Left ventricle myocardium superior (tissue), 1 donor: ENCODE data around the gene REG3G. TPM values are rescaled to one million over a fixed set of nuclear protein-coding genes. Genes with fewer than 3 reads are reported as not detected.

Experiments used
- ATAC-seq: fragments of 200-7000 bp; cut with Tn5 transposase; one replicate; pipeline ENCODE4 v1.9.1; 2020; ENCODE audit warnings: mild to moderate bottlenecking, moderate library complexity
- DNase-seq: peaks from one replicate; pipeline ENCODE4 v3.0.0-alpha.2; 2020
- intact Hi-C: fragments of 100-400 bp; cut with micrococcal nuclease; formaldehyde crosslinking; loops from one replicate; pipeline ENCODE4 v1.11.0; 2022
- long read RNA-seq: library from polyadenylated mRNA; unstranded; transcript quantifications from one replicate; pipeline ENCODE4 v2.0.0, GENCODE V29; 2021
- total RNA-seq: library from RNA; stranded (reverse); fragmentation: NEBNext Ultra II Directional; extraction: Animal tissue kit (Norgen Biotek cat#: 25700); gene quantifications from one replicate; pipeline ENCODE4 v1.2.1, GENCODE V29; 2021
- donor health status: DM: no; HTN: yes; CAD: no; lungs with severe emphysema.

REG3G gene
- not detected for total RNA-seq
- long read RNA-seq, result 0 reads

DNA sequence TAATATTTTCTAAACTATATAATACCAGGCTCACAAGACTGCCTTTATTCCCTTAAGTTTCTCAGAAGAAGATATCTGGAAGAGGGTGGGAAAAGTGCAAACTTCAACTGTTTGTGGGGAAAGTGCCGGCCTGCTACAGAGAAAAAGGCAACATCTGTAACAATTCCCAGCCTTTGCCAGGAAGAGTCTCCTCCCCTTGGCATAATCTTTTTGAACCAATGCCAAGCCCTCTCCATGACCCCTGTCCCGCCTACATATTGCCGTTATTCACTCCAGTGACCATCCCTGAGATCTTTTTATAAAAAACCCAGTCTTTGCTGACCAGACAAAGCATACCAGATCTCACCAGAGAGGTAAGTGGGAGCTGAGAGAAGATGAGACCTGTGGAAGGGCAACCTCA, at the start of gene REG3G:
TSS of gene REG3G (plus strand) at position 282 of the 400 bp plus-strand sequence. CDS start 392 bp downstream, outside the sequence.
- no peak for ATAC-seq
- intact Hi-C loops, result no loop called here
- DNase-seq, result no peak

DNA sequence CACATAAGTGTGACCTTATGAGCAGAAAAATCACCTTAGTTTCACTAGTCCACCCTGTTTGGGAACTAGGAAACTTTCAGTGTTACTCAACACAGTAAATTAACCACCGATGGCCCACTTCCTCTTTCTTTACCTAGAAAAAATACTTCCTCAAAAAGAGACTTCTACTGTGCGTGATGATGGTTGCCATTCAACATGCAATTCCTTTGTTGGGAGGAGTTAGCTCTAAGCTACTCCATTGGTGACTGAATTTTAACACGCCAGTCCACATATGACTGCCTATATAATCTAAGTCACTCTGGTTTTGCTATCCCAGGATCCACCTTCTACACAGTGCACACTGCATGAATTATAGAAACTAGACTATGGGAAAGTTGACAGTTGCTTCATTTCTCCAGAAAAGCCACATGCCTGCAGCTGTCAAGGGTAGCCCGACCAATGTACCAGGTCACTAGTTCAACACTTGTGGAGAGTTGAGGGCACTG, 47.8 kb upstream of the REG3G start:
- intact Hi-C loops, result no loop called here
- ATAC-seq (no peak), DNase-seq (no peak)

DNA sequence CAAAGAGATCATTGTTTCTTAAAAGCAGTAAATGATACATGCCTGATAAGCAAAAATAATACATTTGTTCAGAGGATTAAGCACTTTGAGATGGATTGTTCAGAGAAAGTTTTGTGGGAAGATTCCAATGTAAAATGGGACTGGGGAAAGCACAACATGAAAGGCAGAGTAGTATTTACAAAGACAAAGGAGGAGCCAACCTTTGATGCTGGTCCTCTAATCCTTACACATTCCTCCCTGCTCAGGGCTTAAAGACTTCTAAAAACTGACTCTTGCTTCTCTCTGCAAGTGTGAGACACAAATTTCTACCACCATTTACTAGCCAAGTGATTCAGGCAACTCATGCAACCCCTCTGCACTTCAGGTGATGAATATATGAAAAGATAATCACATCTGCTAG, 47.2 kb upstream of the REG3G start:
- ATAC-seq, result no peak
- DNase-seq, result no peak
- intact Hi-C loops, result no loop called here

DNA sequence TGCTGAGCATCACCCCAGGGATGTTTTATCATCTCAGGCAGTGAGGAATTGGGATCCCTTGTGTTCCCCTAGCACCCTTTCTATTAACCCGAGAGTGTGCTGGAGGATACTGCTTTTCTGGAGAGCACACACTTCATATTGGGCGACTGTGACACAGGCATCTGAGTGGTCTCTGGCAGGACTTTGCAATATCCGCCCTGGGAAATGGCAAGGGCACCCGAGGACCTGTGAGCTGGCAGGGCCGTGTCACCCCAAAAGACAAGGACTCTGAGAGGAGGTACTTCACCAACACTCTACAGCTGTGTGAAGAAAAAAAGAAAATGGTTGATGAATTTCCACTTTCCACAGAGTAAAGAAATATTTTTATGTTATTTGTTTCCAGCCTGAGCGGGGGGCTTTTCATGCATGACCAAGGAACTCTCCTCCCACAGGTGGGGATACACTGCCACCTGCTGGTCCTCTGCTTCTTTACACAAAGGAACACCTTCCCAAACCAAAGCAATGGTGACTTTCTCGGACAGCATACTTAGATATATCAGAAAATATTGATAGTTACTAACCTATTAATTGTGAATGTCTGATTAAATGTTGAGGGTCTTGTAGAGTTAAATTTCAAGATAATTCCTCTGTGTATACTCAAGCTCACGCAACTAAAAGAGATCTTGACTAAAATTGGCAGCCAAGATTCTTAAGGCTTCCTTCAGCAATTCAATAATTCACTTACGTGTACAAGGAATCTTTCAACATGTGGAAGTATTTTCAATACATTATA, 45.9 kb upstream of the REG3G start:
- intact Hi-C loops, result no loop called here

DNA sequence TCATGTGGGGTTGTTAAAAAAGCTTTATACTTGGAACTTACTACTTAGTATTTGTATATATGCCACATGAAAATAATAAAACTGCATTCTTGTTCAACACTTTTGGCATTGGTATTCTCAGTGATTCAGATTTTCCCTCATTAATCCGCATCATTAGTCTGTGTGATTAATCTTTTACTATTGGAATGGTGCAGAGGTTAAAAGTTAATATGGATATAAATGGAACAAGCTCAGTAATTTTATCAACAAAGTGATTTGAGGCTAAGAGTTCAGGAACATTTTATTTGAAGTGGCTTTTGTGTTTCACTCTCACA, 45.4 kb upstream of the REG3G start:
- ATAC-seq (no peak), DNase-seq (no peak)
- intact Hi-C loops, result no loop called here

More for the DNA sequence above, 45.9 kb upstream of the REG3G start:
- ATAC-seq (no peak), DNase-seq (no peak)

DNA sequence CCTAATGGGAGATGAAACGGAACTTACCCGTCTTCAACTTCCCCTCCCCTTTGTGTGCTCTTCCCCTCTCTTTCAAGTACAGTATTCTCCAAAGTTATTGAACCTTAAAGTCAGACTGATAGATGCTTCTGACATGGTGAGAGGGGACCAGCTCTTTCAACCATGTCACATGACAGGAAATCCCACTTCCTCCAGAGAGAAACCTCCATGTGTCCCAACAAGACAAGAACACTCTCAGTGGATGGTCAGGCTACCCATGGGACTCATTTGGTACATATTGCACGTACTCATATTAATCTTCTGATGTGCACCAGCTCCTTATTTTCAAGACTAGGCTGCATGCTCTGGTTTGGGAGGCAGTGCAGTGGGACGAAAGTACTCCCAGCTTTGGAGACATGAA, 44.6 kb upstream of the REG3G start:
- DNase-seq (no peak), ATAC-seq (no peak)
- intact Hi-C loops, result no loop called here

DNA sequence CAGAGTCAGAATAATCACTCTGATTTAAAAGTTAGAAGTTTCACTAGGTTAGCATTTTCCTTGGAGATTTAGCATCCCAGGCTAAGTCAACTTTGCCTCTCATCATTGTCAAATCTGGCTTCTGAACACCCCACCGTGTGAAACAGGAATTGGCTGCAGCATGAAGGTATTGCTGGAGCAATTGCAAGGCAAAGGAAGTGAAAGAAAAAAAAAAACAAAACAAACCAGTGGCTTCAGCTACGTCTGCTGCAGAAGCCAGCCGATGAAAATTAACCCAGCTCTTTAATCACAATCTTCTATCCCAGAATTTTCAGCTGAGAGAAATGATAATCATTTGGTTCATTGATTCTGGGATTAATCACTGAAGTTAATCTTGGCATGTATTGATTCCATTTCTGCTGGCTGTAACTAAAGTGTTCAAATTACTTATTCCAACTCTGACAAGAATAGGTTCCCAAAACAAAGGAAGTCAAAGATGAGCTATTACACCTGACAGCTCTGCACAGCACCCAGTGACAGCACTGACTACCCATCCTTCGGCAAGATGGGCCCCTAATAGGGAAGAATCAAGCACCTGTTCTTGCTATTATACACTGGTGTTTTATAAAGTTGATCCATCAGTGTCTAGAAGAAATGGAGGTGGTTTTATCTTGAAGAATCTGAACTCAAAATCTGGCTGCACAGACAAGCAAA, 42.7 kb upstream of the REG3G start:
- no peak for ATAC-seq
- DNase-seq, result no peak
- intact Hi-C loops, result no loop called here

DNA sequence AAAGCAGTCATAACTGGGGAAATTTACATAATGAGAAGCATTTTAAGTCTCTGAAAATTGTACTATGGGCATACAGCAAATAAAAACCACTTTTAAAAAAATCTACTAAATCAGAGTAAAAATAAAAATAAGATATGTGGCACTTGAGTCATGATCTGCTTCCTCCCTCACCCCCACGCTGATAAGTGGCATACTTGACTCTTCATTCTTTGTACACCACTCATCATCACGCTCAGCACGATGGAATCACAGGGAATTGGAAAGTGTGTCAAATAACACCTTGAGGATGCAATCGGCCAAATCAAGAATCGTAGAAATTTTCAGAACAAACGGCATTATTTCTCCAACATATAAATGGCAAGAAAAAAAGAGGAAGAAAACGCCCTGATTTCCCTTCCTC, 41.1 kb upstream of the REG3G start:
- no peak for ATAC-seq
- intact Hi-C loops, result no loop called here

DNA sequence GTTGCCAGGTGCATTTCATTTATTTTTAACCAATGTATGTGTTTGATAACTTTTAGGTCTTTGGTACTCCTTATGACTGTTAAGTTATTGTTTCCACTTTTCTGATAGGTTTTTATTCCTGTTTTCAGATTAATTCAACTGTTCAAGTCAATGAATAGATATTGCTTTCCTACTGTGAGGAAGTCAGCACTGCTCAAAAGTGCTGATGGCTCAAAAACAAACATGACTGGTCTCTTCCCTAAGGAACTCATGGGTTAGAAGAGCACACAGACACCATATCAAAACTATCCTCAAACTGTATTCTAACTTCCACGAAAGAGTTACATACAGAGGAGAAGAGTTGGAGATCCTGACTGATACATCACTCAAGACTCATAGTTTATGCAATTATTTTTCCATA, 39.9 kb upstream of the REG3G start:
- no peak for DNase-seq
- intact Hi-C loops, result no loop called here
- no peak for ATAC-seq

More for the DNA sequence above, 41.1 kb upstream of the REG3G start:
- DNase-seq, result no peak

DNA sequence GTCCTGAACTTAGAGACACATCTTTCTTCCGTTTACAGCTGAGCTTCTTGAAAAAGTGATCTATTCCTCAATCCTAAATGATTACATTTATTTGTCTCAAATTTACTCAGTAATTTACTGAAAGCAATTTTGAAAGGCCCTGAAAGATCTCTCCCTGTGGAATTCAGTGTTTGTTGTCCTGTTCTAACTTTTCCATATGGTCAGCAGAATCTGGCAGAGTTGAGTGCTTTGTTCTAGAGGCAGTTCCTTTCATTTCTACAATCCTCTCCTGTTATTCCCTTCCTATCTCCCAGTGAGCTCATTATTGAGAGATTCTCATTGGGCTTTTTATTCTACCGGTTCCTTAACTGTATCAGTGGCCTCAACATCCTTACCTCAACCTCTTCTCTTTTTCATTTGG, 36.5 kb upstream of the REG3G start:
- intact Hi-C loops, result no loop called here
- DNase-seq (no peak), ATAC-seq (no peak)

DNA sequence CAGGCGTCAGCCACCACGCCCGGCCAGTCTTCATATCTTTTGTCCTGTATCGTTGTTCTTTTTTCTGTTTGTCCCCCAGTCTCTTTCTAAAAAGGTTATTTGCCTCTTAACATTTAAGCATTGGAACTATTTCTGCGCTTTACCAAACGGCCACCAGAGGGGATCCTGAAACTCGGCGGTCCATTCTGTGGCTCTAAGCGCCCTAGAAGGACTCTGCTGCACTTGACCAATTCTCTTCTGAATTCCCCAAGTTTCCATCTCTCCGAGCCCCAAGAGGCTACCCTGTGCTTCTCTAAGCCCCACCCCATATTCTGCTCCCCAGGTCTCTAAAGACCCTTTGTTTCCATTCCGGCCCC, 33.1 kb upstream of the REG3G start:
- DNase-seq (no peak), ATAC-seq (no peak)
- intact Hi-C loops, result no loop called here

DNA sequence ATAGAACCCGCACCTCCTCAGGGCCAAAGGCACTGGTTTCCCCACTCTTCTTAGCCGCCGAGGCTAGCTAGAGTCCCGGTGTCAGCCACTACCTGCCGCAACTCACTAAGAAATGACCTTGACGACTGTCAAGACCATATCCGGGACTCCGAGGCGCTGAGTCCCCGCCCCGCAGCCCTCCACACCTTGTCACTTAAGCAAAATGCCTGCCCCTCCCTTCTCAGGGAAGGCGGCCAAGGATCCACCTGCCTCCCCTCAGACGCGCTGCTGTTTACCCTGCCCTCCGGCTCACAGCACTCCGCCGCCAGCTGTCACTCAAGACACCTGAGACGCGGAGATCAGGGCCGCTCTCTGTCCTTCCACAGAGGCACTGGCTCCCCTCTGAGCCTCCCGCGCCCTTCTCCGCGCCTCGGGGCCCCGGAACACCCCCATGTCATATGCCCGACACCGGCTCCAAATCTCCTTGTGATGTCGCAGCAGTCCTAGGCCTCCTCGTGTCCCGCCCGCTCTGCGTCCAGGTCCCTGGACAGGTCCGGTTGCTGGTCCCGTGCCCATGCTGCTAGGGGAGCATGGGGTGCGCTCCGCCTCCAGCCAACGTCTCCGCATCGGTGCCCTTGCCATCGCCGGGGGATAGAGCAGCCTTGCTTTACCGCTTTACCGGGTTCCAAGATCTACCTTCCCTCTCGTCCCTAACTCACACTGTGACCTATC, 32.5 kb upstream of the REG3G start:
- no peak for ATAC-seq
- intact Hi-C loops, result no loop called here
- no peak for DNase-seq

DNA sequence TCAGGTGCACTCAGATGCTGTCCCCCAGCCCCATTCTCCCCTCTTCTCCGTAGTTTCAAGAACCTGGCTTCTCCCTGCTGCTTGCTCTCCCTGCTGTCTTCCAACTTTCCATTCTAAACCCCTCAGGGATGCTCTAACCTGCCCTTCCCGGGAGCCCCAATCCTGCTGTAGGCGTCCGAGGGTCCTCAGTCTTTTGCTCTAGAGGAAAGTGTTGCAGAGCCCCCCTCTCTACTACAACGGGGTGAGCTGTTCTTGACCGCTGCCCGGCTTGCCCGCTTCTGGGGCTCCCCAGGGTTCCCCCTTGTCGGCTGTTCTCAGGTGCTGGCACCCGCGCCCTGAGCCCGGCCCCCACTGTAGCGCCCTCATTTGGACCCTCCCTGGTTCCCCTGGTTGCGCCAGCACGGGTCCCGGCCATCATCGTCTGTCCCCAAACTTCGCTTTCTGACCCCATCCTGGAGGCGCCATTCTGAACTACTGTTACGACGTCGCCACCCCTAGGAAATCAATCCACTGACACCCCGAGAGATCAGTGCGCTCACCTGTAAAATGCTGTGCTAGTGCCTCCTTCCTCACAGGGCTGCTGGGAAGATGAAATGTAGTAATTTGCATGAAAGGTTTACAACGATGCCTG, 31.9 kb upstream of the REG3G start:
- intact Hi-C loops, result no loop called here
- DNase-seq (no peak), ATAC-seq (no peak)

DNA sequence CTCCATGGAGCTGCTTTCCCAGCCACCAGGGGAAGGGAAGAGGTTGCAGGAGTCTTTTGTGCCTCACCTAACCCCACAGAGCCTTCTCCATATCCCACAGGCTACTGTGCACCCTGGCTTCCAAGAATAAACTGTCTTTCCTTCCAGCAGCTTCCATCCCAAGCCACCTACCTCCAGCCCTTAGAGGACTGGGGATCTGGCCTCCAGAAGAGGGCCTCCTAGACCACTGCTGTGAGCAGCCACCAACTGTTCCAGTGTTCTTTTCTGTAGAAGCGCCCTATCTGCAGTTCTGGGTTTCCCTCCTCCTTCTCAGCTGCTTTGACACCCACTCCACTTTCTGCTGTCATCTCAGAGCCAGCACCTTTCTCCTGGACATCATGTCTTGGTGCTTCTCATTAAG, 30.7 kb upstream of the REG3G start:
- DNase-seq, result no peak
- intact Hi-C loops, result no loop called here
- ATAC-seq, result no peak

DNA sequence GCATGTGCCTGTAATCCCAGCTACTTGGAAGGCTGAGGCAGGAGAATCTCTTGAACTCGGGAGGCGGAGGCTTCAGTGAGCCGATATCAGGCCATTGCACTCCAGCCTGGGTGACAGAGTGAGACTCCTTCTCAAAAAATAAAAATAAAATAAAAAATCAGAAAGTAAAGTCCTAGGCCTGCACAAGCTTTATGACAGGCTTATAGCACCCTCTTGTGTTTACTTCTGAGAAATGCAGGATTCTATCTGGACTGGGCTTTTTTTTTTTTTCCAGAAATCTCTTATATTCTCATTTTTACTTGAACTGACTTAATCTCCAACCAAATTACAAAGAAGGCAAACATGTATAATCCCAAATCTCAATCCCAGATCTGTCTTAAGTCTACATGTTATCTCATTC, 26.1 kb upstream of the REG3G start:
- ATAC-seq (no peak), DNase-seq (no peak)
- intact Hi-C loops, result no loop called here

DNA sequence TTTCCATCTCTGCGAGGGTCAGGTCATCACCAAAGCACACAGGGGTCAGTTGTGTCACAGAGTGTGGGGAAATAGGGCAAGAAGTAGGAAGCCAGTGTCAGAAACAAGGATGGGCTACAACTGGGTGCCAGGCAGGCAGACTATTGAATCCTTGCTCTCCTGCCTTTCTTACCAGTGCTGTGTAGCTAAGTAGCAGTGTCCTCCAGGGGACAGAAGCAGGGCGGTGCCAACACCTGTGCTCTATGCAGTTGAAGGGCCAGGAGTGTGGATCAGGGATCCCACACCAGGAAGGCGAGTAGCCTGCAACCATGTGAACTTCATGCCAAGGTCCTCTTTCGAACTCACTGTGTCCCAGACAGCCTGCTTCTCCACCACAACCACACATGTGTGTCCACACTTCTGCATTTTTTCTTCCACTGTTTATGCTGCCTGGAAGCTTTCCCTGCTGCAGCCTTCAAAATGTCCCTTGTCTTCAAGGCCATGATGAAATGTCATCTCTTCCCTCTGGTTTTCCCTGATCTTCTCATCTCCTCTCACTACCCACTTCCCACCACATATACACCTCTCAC, 25.4 kb upstream of the REG3G start:
- no peak for ATAC-seq
- intact Hi-C loops, result no loop called here
- no peak for DNase-seq

DNA sequence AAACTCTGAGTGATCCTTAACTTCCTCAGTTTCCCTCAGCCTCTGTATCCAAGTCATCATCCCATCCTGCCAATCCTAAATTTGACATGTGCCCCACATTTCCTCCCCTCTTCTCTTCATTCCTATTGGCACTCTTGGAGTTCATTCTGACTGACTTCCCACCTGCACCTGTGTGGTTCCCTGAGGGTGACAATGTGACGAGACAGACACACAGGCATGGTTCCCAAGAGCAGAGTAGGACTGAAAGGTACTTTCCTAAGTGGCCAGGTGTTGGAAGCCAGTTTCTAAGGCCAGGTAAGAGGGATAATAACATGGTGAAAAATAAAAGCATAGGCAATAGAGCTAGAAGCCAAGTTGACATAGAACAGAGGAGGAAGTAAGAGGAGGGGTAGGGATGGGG, 24.2 kb upstream of the REG3G start:
- DNase-seq, result no peak
- no peak for ATAC-seq
- intact Hi-C loops, result no loop called here

DNA sequence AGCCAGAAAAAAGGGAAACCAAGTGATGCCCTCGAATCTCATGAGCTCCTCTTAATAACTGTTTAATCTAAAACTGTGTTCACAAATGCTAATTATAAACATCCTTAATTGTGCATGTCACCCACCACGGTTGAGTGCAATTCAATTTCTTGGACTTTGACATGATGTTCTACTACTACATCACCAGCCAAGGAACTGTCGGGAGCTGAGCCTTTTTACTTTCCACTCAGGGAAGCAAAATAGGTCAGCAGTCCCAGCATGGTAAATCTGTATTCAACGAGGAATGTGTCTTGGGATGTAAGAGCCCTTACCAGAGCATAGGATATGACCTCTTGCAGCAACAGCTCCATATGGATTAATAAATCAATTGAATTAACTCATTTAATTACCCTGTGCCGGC, 20.8 kb upstream of the REG3G start:
- intact Hi-C loops, result no loop called here

DNA sequence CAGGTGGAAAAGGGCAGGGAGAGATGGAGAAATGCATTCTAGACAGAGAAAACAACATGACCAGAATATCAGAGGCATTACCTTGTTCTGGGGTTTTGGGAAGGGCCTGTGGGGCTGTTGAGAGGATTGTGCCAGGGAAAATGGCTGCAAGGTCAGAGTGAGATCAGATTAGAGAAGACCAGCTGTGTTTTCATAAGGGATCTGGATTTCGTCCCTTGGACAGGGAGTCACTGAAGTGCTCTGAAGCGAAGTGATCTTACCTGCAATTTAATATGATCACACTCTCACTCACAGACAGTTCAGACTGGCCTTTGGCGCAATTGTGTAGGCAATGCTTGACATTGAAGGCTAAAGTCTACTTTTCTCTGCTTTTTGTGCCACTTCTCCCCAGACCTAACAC, 20.3 kb upstream of the REG3G start:
- no peak for DNase-seq
- ATAC-seq, result no peak
- intact Hi-C loops, result no loop called here

More for the DNA sequence above, 20.8 kb upstream of the REG3G start:
- ATAC-seq, result no peak
- no peak for DNase-seq

DNA sequence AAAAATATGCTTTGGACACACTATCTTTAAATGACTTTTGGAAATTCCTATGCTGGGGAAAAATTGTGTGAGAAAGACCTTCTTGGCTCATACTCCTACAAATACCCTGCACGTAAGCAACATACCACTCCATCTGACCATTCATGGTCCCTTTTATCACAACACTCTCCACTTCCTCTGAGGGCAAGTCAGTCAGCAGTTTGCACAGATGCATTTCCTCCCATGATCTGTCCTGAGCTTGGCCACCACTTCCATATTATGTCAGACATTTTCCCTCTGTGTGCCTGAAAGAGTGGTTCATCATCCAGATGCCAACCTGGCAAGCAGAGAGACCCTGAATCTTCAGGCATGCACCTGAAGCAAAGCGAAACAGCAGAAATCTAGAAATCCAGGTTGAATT, 16.1 kb upstream of the REG3G start:
- ATAC-seq, result no peak
- DNase-seq, result no peak
- intact Hi-C loops, result no loop called here
